Measurements from ENCODE around the gene ZFYVE21. TPM values are rescaled to one million over a fixed set of nuclear protein-coding genes. Genes with fewer than 3 reads are reported as not detected.
A peak's percentile ranks its signal among the peaks of the same experiment; 100 is the strongest.

Gene ZFYVE21
- total RNA-seq, 1 donor from 2014 or later = 53.9 TPM

GRCh38 chr14:103675957-103676356 is 39.7 kb upstream of the ZFYVE21 start:
- peaks cover 6% of the 10 kb centered on the region for H3K36me3 ChIP-seq (ENCODE audit: control insufficient read depth, insufficient read depth, low read length)
- H3K27me3 ChIP-seq (ENCODE audit: control insufficient read depth, insufficient read depth, low read length) = no peaks in the 10 kb centered on the region
- no peak for TF ChIP-seq CTCF (IDR thresholded peaks at IDR 0.05; ENCODE audit: insufficient read depth, low read length, poor library complexity, severe bottlenecking)
- no peak overlapping the region for H3K4me3 ChIP-seq (ENCODE audit: low read depth, low read length)
- DNase-seq (ENCODE audit: low read depth) = no peak

- Histone ChIP-seq H3K4me3 (ENCODE audit: low read depth, low read length) (no peak overlapping the region), H3K27me3 (ENCODE audit: control insufficient read depth, insufficient read depth, low read length) (no peaks in the 10 kb centered on the region), H3K36me3 (ENCODE audit: control insufficient read depth, insufficient read depth, low read length) (peaks cover 6% of the 10 kb centered on the region)
- no peak for DNase-seq (ENCODE audit: low read depth)
- TF ChIP-seq CTCF (IDR thresholded peaks at IDR 0.05; ENCODE audit: insufficient read depth, low read length, poor library complexity, severe bottlenecking) = no peak
These were observed 38.5 kb upstream of the ZFYVE21 start for GRCh38 chr14:103676881-103677675.

- H3K27me3 ChIP-seq (ENCODE audit: control insufficient read depth, insufficient read depth, low read length) = no peaks in the 10 kb centered on the region
- TF ChIP-seq CTCF (IDR thresholded peaks at IDR 0.05; ENCODE audit: insufficient read depth, low read length, poor library complexity, severe bottlenecking) = peak; percentile 60
- H3K36me3 ChIP-seq (ENCODE audit: control insufficient read depth, insufficient read depth, low read length) = peaks cover 7% of the 10 kb centered on the region
- H3K4me3 ChIP-seq (ENCODE audit: low read depth, low read length) = no peak overlapping the region
- DNase-seq (ENCODE audit: low read depth) = no peak
These were observed 36.3 kb upstream of the ZFYVE21 start for GRCh38 chr14:103679351-103679750.

GRCh38 chr14:103680491-103681231 is 34.9 kb upstream of the ZFYVE21 start:
- no peak for TF ChIP-seq CTCF (IDR thresholded peaks at IDR 0.05; ENCODE audit: insufficient read depth, low read length, poor library complexity, severe bottlenecking)
- Histone ChIP-seq H3K27me3 (ENCODE audit: control insufficient read depth, insufficient read depth, low read length) (no peaks in the 10 kb centered on the region), H3K4me3 (ENCODE audit: low read depth, low read length) (no peak overlapping the region), H3K36me3 (ENCODE audit: control insufficient read depth, insufficient read depth, low read length) (peaks cover 5% of the 10 kb centered on the region)
- DNase-seq (ENCODE audit: low read depth) = no peak

GRCh38 chr14:103683139-103683538 is 32.5 kb upstream of the ZFYVE21 start:
- Histone ChIP-seq H3K27me3 (ENCODE audit: control insufficient read depth, insufficient read depth, low read length) (no peaks in the 10 kb centered on the region), H3K36me3 (ENCODE audit: control insufficient read depth, insufficient read depth, low read length) (peaks cover 3% of the 10 kb centered on the region), H3K4me3 (ENCODE audit: low read depth, low read length) (no peak overlapping the region)
- no peak for TF ChIP-seq CTCF (IDR thresholded peaks at IDR 0.05; ENCODE audit: insufficient read depth, low read length, poor library complexity, severe bottlenecking)
- DNase-seq (ENCODE audit: low read depth) = no peak
